Neural cell (in vitro differentiated cells): ENCODE results near the gene AXL.

Experiments
- CTCF ChIP-seq: fragments of 450-650 bp; IDR thresholded peaks from 2 replicates; pipeline ENCODE4 v1.5.1; 2014; ENCODE audit warnings: antibody characterized with exemption, mild to moderate bottlenecking, moderate library complexity; ENCODE audit not compliant: poor library complexity, severe bottlenecking
- EP300 ChIP-seq: fragments of 450-650 bp; conservative IDR thresholded peaks from 2 replicates; pipeline ENCODE4 v1.6.1; 2014; ENCODE audit warnings: antibody characterized with exemption, mild to moderate bottlenecking, moderate library complexity; ENCODE audit not compliant: poor library complexity, severe bottlenecking
- EZH2 ChIP-seq: fragments of 200-600, 300-800 bp; shearing (Covaris generic), sonication (generic); IDR thresholded peaks from 2 replicates; pipeline ENCODE4 v1.6.1; 2014; ENCODE audit warnings: antibody characterized with exemption, low read length, borderline replicate concordance, mild to moderate bottlenecking; ENCODE audit not compliant: insufficient read depth, poor library complexity, severe bottlenecking
- POLR2AphosphoS5 ChIP-seq: IDR thresholded peaks from 2 replicates; pipeline ENCODE4 v1.6.1; 2012
- SMC3 ChIP-seq: fragments of 450-650 bp; conservative IDR thresholded peaks from 2 replicates; pipeline ENCODE4 v1.6.1; 2014; ENCODE audit warnings: antibody characterized with exemption, mild to moderate bottlenecking, moderate library complexity; ENCODE audit not compliant: poor library complexity
- TAF1 ChIP-seq: IDR thresholded peaks from 2 replicates; pipeline ENCODE4 v1.6.1; 2012; ENCODE audit warnings: low read depth

DNA sequence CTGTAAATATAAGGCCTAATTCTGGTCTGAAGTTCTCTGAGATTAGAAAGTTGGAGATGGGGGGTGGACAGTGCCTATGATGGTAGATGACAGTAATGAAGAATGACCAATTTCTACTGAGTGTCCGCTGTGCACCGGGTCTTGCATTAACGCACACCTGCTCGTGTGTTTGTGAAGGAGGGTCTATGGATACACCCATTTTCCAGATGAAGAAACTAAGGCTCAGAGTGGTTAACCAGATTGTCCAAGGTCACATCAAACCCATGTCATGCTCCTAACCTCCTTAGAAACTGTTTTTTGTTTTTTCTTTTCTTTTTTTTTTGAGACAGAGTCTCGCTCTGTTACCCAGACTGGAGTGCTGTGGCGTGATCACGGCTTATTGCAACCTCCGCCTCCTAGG, 13.7 kb downstream of the AXL start:
- TF ChIP-seq CTCF: no peak
- no peak for TF ChIP-seq POLR2AphosphoS5
- no peak for TF ChIP-seq TAF1
- TF ChIP-seq EP300: no peak
- no peak for TF ChIP-seq EZH2
- no peak for TF ChIP-seq SMC3
